ES-I3 (cell line): ENCODE results near the gene EGF.
"Not testable (repeated sequence)": the region's sequence is repeated elsewhere in the genome, so short reads cannot be mapped to it uniquely, and the experiment has no call there.

Experiments
- H3K36me3 ChIP-seq: 2 replicates; pipeline ENCODE4 v1.6.1; 2013; ENCODE audit warnings: mild to moderate bottlenecking, low read length, control low read depth, moderate library complexity; ENCODE audit not compliant: insufficient read depth
- H3K4me1 ChIP-seq: 2 replicates; pipeline ENCODE4 v1.6.1; 2013; ENCODE audit warnings: mild to moderate bottlenecking, control low read depth, low read length; ENCODE audit not compliant: insufficient read depth
- H3K9ac ChIP-seq: 2 replicates; pipeline ENCODE4 v1.6.1; 2013; ENCODE audit warnings: low read depth, mild to moderate bottlenecking, low read length, moderate library complexity
- H3K9me3 ChIP-seq: 2 replicates; pipeline ENCODE4 v1.6.1; 2013; ENCODE audit warnings: mild to moderate bottlenecking, low read length, moderate library complexity; ENCODE audit not compliant: control insufficient read depth, insufficient read depth

EGF gene

DNA sequence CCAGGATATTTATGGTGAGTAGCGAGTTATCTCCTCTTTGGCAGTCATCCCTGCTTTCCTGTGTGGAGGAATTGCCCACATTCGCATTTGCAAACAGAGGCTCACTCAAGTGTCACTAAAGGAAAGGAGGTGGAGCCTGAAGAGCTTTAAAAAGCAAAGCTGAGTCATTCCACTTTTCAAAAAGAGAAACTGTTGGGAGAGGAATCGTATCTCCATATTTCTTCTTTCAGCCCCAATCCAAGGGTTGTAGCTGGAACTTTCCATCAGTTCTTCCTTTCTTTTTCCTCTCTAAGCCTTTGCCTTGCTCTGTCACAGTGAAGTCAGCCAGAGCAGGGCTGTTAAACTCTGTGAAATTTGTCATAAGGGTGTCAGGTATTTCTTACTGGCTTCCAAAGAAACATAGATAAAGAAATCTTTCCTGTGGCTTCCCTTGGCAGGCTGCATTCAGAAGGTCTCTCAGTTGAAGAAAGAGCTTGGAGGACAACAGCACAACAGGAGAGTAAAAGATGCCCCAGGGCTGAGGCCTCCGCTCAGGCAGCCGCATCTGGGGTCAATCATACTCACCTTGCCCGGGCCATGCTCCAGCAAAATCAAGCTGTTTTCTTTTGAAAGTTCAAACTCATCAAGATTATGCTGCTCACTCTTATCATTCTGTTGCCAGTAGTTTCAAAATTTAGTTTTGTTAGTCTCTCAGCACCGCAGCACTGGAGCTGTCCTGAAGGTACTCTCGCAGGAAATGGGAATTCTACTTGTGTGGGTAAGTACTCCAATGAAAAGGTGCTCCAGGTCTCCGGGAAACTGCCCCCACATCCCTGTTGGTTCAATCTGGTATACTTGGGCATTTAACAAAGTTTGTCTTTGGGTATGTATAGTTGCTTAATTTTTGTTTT lies at the start of gene EGF:
EGF (plus strand) TSS at position 178 of the 890 bp plus-strand sequence; CDS start at position 631, 453 bp downstream.
- Histone ChIP-seq H3K9ac (peak within 1 kb of the TSS; percentile 43; the same call in 1 of the 2 replicates), H3K4me1 (peaks cover 31% of the 10 kb centered on the region), H3K9me3 (no peaks in the 10 kb centered on the region)

DNA sequence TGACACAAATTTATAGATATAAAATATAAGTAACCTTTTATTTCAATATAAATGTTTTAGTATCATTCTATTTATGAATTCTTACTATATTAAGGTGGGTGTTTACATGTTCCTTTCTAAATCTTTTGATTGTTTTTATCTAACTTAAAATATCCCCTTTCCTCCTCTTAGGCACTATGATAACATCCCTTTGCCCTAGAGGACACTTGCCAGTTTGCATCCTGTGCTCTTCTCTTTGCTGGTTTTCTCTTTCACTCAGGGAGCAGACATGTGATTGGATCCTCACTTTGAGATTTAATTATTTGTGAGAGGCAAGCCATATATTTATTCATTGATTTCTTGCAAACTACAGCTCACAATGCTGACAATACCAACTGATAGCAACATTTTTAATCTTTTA lies 48.5 kb upstream of the EGF start:
- no peaks in the 10 kb centered on the region for H3K4me1 ChIP-seq
- no peak overlapping the region for H3K9ac ChIP-seq
- no peaks in the 10 kb centered on the region for H3K9me3 ChIP-seq
- H3K36me3 ChIP-seq: no peaks in the 10 kb centered on the region

More for the DNA sequence above, at the start of gene EGF:
- no peaks in the 10 kb centered on the region for H3K36me3 ChIP-seq

DNA sequence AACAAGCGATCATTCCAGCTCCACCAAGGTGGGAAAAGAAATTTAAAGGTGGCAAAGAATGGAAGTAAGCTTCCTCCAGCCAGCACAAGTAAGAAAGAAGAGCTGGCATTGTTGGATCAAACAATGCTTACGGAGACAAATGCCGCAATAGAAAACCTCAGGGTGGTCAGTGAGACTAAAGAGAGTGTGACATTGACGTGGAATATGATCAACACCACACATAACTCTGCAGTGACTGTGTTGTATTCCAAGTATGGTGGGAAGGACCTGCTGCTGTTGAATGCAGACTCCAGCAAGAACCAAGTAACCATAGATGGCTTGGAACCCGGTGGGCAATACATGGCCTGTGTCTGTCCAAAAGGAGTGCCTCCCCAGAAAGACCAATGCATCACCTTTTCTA lies 42.6 kb upstream of the EGF start:
- no peaks in the 10 kb centered on the region for H3K36me3 ChIP-seq
- H3K4me1 ChIP-seq: no peaks in the 10 kb centered on the region
- H3K9ac ChIP-seq: no peak overlapping the region
- no peaks in the 10 kb centered on the region for H3K9me3 ChIP-seq

DNA sequence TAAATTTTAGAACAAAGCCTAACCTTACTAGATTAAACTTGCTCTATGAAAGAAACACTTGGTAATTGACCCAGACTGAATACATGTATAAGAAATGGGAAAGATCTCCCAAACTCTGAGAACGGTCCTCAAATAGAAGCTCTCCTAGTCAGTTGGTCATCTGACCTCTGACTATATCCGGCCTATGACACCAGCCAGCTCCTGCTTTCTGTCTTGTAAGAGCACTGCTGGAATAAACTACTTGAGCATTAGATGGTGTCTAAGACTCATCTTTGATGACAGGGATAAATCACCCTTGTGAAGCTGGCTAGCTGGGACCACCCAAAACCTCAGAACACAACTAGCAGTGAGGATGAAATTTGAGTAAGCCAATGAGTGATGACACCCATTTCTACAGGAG lies 40.6 kb upstream of the EGF start:
- H3K9ac ChIP-seq: no peak overlapping the region

DNA sequence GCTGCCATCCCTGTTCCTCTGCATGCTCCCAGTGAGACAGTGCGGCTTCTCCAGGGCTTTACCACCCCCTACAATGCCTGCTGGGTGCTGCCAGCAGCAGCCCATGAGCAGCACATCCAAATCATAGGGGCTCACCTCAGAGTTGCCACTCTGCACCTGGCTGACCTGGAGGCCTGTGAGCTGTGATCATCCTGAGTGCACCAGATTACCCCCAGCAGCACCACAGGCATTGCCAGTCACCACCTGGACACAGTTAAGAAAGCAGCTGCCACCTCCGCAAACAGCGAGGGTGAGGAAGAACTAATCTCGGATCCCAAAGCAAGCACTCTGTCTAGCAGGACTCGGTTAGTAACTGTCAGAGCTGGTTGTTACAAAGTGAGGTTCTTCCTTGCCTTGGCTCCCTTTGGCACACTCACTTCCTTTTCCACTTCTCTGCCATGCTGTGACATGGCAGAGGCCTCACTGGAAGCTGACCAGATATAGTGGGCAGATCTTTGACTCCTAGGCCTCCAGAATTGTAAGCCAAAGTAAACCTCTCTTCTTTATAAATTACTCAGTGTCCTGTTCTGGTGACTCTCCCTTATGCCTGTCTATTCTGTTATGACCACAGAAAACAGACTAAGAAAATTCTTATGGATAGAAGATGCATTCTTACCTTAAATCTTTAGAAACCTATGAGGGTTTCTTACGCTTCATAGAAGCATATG lies 39.6 kb upstream of the EGF start:
- Histone ChIP-seq H3K36me3 (no peaks in the 10 kb centered on the region), H3K9ac (no peak overlapping the region), H3K9me3 (no peaks in the 10 kb centered on the region), H3K4me1 (no peaks in the 10 kb centered on the region)

More for the DNA sequence above, 40.6 kb upstream of the EGF start:
- Histone ChIP-seq H3K9me3 (no peaks in the 10 kb centered on the region), H3K4me1 (no peaks in the 10 kb centered on the region), H3K36me3 (no peaks in the 10 kb centered on the region)

GRCh38 chr4:109873791-109874514 lies 38.7 kb upstream of the EGF start:
- H3K4me1 ChIP-seq: no peaks in the 10 kb centered on the region
- no peaks in the 10 kb centered on the region for H3K9me3 ChIP-seq
- no peak overlapping the region for H3K9ac ChIP-seq
- no peaks in the 10 kb centered on the region for H3K36me3 ChIP-seq

- Histone ChIP-seq H3K9ac (no peak overlapping the region), H3K36me3 (no peaks in the 10 kb centered on the region), H3K9me3 (no peaks in the 10 kb centered on the region), H3K4me1 (no peaks in the 10 kb centered on the region)
These were observed 37.6 kb upstream of the EGF start for GRCh38 chr4:109875106-109875505.

- H3K36me3 ChIP-seq, H3K9me3 ChIP-seq, H3K4me1 ChIP-seq, H3K9ac ChIP-seq: not testable (repeated sequence)
These were observed 37.1 kb upstream of the EGF start for GRCh38 chr4:109875553-109875952.

GRCh38 chr4:109876634-109877265 lies 35.9 kb upstream of the EGF start:
- Histone ChIP-seq H3K36me3 (no peaks in the 10 kb centered on the region), H3K9me3 (no peaks in the 10 kb centered on the region), H3K9ac (no peak overlapping the region), H3K4me1 (no peaks in the 10 kb centered on the region)

- no peaks in the 10 kb centered on the region for H3K36me3 ChIP-seq
- no peaks in the 10 kb centered on the region for H3K9me3 ChIP-seq
- no peak overlapping the region for H3K9ac ChIP-seq
- H3K4me1 ChIP-seq: no peaks in the 10 kb centered on the region
These were observed 35.3 kb upstream of the EGF start for GRCh38 chr4:109877400-109877799.

DNA sequence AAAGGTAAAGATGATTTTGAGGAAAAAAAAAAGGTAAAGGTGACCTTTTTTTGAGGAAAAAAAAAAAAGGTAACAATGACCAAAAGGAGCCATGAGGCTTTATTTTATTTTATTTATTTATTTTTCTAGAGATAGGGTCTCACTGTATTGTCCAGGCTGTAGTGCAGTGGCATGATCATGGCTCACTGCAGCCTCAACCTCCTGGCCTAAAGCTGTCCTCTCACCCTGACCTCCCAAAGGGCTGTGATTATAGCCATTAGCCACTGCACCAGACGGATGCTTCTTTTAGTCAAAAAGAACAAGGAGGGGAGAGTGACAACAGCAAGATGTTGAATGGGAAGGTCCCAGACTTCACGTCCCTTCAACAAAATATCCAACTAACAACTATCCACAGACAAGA lies 34.3 kb upstream of the EGF start:
- Histone ChIP-seq H3K4me1 (no peaks in the 10 kb centered on the region), H3K36me3 (no peaks in the 10 kb centered on the region), H3K9ac (no peak overlapping the region), H3K9me3 (no peaks in the 10 kb centered on the region)

GRCh38 chr4:109879081-109879480 lies 33.6 kb upstream of the EGF start:
- Histone ChIP-seq H3K4me1 (no peaks in the 10 kb centered on the region), H3K9ac (no peak overlapping the region), H3K9me3 (no peaks in the 10 kb centered on the region), H3K36me3 (no peaks in the 10 kb centered on the region)

GRCh38 chr4:109879636-109880314 lies 32.9 kb upstream of the EGF start:
- Histone ChIP-seq H3K4me1 (no peaks in the 10 kb centered on the region), H3K9ac (no peak overlapping the region), H3K9me3 (no peaks in the 10 kb centered on the region), H3K36me3 (no peaks in the 10 kb centered on the region)

DNA sequence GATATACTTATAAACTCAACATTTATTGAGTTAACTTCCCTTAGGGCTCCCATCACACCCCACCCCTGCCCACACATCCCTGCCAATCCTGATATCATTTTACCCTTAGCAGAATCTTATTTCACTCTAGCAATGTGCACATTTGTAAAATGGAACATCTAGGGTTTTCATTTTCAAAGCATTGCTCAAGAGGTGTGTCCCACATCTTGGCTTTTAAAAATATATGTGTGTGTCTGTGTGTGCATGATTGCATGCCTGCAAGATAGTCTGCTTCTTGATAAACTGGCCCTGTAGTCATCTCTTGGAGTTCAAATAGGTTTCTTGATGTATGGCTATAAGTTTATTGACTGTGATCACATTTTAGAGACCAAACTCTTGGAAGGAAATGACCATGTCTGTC lies 26.4 kb upstream of the EGF start:
- Histone ChIP-seq H3K9ac (no peak overlapping the region), H3K36me3 (no peaks in the 10 kb centered on the region), H3K4me1 (no peaks in the 10 kb centered on the region), H3K9me3 (no peaks in the 10 kb centered on the region)
